ENCODE data around the gene PRSS23.
"Not testable (repeated sequence)": the region's sequence is repeated elsewhere in the genome, so short reads cannot be mapped to it uniquely, and the experiment has no call there.

Gene PRSS23, protein sequence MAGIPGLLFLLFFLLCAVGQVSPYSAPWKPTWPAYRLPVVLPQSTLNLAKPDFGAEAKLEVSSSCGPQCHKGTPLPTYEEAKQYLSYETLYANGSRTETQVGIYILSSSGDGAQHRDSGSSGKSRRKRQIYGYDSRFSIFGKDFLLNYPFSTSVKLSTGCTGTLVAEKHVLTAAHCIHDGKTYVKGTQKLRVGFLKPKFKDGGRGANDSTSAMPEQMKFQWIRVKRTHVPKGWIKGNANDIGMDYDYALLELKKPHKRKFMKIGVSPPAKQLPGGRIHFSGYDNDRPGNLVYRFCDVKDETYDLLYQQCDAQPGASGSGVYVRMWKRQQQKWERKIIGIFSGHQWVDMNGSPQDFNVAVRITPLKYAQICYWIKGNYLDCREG

DNA sequence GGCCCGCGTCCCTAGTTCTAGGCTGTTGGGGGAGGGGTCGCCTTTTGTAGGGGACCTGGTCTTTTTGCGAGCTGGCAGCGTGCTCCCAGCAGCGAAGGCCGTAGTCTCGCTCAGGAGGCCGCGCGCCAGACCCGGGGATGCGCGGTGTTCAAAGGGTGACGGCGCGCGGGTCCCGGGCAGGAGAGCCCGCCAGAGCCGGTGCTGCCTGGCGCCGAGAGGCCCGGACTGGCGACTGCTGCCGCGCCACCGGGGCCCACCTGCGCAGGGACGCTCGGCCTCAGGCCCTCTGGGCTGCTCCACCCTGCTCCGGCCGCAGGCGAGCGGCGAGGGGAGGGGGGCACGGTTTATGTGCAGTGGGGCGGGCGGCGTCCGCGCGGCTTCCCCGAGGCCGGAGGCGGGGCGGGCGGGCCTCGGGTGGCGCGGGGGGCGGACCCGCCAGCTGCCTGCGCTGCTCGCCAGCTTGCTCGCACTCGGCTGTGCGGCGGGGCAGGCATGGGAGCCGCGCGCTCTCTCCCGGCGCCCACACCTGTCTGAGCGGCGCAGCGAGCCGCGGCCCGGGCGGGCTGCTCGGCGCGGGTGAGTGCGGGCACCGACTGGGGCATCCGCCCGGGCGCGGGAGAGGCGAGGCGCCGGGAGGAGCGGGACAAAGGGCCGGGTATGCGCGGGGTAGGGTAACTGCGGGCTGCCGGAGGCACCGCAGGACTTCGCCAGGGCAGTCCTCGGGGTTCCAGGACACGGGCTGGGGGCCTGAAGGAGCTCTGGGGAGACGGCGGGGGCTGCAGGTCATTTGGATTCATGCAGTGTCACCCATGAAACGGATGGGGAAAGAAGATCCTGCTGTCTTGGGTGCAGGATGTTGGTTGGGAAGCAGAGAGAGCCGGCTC, at the start of gene PRSS23:
TSS of gene PRSS23 (plus strand) at position 467 of the 884 bp plus-strand sequence. CDS start 7,102 bp downstream, outside the sequence.
- Histone ChIP-seq H3K4me3 (peak within 1 kb of the TSS; percentile 55 to 70 (median 62)), H3K27ac (peak within 1 kb of the TSS in 20 of 21 experiments; percentile 20 to 92 (median 78))

DNA sequence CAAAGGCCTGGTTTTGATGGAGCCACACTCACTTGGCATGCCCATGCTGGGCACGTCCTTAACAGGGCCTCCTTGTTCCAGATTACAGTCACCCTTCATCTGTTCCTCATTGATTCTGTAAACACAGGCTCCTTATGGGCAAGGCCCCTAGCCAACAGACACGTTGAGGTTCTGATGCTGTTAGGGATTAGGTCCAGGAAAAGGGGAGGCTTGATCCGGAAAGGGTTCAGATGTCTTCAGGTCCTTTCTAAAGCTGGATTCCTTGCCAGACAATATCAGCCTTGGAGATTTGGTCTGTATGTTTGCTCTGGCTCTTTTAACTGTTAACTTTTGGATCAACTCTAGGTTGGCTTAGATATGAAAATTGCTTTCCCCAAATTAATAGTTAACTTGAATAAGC, 46.9 kb upstream of the PRSS23 start:
- H3K27ac ChIP-seq: no peak overlapping the region
- no peak overlapping the region for H3K4me3 ChIP-seq

DNA sequence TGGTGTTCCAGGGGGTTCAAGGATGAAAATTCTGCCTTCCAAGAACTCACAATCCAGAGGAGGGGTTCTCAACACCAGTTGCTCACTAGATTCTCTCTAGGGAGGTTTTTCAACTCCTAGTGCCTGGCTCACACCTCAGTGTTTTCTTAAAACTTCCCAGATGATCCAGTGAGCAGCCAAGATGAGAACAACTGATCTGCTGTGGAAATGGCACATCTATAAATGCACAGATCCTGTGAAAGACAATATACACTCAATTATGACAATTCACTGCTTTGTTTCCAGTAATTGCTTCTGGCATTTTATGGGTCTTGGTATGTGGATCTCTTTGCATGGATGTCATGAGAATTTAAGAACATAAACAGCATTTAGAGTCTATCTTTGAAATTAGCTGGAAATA, 45.2 kb upstream of the PRSS23 start:
- no peak overlapping the region for H3K4me3 ChIP-seq
- H3K27ac ChIP-seq: peak overlapping the region in 1 of 21 experiments; percentile 1

DNA sequence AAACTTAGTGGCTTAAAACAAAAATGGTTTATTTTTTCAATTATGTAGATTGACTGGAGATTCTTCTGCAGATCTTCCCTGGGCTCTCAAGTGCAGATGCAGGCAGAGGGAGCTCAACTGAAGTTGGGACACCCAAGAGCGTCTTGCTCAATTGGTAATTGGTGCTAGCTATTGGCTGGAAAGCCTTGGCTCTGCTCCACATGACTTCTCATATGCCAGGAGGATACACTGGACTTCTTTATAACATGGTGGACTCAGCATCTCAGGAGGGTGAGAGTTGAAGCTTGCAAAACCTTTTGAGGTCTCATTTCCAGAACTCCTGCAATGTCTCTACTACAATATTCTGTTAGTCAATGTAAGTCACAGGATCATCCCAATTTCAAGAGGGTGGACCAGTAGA, 42.2 kb upstream of the PRSS23 start:
- H3K27ac ChIP-seq: no peak overlapping the region
- H3K4me3 ChIP-seq: no peak overlapping the region

DNA sequence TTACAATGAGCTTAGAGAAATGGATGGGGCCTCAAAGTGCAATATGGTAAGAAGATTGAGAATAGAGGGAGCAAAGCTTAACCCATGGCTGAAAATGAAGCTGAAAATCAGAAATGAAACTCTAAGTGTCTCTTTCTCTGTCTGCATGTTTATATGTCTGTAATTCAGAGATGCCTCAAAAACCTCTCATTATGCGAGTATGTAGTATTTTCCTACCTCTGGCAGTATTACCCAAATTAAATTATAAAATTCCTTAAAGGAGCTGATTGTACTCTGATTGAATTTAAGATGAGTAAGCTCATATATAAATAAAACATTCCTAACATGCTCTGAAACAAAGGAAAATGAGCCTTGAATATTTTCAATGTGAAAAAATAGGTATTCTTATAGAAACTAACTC, 39.8 kb upstream of the PRSS23 start:
- H3K27ac ChIP-seq: no peak overlapping the region

DNA sequence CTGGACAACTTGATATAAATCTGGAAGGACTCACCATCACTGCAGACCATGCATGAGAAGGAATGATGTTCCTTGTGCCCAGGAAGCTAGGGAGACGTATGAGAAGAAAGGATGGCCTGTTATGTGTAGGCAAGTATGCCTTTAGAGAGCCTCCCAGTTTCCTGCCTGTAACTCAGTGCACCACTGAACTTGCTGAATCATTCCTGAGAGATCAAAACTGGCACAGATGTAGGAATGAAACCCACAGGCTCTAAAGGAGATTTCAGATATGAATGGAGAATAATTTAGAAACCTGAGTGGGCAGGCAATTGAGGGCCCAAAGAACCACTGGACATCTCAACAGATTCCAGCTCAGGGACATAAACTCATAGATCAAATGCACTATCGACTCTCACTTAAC, 38.4 kb upstream of the PRSS23 start:
- H3K4me3 ChIP-seq: no peak overlapping the region
- no peak overlapping the region for H3K27ac ChIP-seq

More for the DNA sequence above, 39.8 kb upstream of the PRSS23 start:
- no peak overlapping the region for H3K4me3 ChIP-seq

DNA sequence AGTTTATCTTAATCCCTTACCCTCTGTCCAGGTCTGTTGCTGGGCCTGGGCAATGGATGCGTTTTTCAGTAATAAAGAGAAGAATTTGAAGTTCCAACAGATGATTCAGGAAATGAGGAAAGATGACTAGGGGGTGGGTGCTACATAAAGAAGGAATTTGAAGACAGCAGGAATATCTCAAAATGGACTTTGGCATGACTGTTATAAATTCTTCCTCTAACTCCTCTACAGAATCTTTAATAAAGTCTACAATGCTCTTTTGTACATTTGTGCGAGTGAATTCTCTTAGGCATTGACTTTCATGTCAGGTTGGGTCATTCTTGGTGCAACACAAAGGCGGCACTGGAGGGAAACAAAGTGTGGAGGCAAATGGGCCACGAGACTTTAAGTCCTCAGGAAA, 35.1 kb upstream of the PRSS23 start:
- H3K4me3 ChIP-seq: no peak overlapping the region
- H3K27ac ChIP-seq: no peak overlapping the region

DNA sequence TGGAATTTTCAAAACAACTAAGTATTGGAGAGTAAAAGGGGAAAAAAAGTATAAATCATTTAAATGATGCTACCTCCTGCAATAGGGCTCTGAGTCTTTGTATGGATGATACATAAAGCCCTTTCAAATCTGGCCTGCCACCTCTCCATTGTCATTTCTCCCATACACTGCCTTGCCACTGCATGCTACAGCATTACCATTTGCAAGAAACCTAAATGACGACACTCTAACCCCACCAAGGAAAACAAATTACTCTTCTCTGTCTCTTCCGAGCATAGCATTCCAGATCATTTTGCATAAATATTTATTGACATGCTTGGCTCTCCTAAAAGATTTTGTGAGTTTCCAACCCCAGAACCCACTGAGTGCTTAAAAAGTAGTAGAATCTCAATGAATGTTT, 34.5 kb upstream of the PRSS23 start:
- Histone ChIP-seq H3K4me3 (no peak overlapping the region), H3K27ac (no peak overlapping the region)

DNA sequence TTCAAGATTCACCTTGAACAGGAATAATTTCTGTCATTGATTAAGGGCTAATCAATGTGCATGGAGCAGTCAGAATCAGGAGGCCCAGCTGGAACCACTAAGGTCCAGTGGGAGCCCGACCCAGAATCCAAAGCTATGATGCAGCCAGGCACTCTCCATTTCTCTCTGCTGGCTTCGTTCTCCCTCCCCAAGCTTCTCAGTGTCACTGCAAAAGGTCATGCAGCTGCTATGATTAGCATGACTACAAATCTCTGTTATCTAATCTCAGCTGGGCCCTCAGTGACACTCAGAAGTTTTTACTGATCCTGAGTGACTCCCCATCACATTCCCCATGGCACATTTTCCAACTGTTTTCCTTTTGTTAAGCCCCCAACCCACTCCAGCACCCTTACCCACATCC, 31.1 kb upstream of the PRSS23 start:
- H3K27ac ChIP-seq: no peak overlapping the region
- no peak overlapping the region for H3K4me3 ChIP-seq

DNA sequence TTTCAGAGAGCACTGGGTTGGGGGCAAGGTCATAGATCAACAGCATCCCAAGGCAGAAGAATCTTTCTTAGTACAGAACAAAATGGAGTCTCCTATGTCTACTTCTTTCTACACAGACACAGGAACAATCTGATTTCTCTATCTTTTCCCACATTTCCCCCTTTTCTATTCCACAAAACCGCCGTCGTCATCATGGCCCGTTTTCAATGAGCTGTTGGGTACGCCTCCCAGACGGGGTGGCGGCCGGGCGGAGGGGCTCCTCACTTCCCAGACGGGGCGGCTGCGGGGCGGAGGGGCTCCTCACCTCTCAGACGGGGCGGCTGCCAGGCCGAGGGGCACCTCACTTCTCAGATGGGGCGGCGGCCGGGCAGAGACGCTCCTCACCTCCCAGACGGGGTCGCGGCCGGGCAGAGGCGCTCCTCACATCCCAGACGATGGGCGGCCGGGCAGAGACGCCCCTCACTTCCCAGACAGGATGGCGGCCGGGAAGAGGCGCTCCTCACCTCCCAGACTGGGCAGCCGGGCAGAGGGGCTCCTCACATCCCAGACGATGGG, 29.8 kb upstream of the PRSS23 start:
- H3K27ac ChIP-seq, H3K4me3 ChIP-seq: not testable (repeated sequence)

DNA sequence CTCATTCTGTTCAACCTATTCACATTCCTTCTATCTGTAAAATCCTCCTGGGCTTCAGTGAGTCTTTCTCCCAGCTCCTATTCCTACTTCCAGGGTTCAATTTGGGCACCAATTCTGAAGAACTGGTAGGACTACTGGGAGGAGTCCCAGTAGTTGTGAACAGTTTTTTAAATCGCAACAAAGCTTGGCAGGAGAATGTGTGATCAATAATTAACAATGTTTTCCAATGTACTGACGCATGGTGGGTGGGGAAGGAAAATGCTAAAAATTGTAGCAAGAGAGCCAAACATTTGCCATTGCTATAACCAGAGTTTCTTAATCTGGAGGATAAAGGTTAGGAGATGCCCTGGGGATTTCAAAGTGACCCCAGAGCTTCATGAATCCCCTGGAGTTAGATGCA, 27.3 kb upstream of the PRSS23 start:
- Histone ChIP-seq H3K27ac (no peak overlapping the region), H3K4me3 (no peak overlapping the region)

DNA sequence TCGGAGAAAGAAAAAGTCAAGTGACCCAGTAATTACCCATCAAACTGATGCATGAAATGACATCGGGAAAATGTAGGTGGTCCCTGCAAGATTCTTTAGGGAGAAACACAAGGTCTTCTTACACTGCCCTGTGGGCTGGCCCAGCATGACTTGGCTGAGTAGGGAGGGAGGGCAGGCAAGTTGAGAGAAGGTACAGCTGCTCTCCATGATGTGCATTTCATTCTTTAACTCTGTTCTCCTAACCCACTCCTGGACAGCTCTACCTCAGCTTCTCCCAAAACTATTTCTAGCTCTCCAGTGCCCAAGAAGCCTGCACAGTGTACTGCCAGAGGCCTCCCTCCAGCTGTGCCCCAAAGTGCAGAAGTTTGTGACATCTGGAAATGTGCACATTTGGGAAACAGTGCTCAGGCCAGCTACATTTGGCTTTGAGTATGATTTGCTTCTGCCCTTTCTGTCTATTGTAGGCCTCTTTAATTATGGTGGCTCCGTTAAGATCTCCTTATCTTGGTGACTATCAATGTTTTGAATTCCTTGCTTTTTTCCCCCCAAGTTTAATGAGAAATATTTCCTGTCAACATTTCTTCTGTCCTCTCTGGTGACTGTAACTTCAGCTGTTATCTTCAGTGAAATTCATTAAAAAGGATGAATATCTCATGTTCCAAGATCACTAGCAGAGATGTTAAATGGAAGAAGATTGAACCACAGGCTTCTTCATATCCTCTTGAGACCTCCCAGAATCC, 26.7 kb upstream of the PRSS23 start:
- H3K27ac ChIP-seq: no peak overlapping the region
- H3K4me3 ChIP-seq: no peak overlapping the region

DNA sequence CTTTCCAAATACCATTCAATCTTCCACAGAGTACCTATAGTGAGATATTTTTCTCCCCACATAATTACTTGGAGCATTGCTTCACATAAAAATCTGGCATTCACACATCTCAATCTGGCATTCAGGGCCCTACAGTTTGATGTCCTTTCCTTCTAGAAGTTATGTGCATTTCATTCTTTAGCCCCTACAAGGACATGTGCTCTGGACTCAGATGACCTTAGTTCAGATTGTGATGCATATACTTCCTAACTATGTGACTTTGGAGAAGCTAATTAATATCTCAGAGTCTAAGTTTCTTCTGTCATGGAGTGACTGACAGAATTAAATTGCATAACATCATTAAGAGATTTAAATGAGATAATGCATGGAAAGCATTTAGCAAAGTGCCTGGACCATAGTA, 25.9 kb upstream of the PRSS23 start:
- H3K4me3 ChIP-seq: no peak overlapping the region
- H3K27ac ChIP-seq: no peak overlapping the region

DNA sequence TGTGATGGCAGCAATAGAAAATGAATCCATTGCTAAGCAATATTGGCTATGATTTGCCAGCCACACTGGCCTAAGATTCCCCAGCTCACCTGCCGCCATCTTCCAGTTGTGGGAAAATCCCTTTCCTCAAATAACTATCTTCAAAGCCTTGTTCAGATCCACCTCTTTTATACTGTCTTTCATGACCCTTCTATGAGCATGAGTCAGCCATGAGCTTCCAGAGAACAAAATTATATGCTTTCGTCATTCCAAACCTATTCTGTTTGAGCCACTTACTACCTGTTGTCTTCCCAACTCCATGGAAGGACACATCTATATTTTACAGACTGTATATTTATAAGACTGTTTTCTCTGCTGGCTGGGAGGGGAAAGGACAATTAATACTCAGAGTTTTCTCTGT, 25.0 kb upstream of the PRSS23 start:
- H3K4me3 ChIP-seq: no peak overlapping the region
- no peak overlapping the region for H3K27ac ChIP-seq

DNA sequence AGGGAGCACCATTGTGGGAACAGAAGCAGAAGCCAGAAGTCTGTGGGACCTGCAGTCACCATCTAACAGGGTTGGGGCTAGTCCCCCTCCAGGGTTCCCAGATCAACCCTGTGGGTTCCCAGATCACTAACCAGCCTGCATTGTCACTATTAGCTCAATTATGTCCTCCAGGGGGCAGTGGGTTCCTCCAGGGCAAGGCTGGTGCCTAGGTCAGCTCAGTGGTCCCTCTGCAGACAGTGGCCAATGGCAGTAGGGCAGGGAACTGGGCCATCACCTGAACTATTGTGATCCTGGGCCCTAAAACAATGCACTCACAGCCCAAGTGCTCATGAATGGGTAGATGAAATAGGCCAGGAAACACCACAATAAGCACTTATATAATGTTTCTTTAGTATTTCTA, 18.8 kb upstream of the PRSS23 start:
- Histone ChIP-seq H3K4me3 (no peak overlapping the region), H3K27ac (no peak overlapping the region)

DNA sequence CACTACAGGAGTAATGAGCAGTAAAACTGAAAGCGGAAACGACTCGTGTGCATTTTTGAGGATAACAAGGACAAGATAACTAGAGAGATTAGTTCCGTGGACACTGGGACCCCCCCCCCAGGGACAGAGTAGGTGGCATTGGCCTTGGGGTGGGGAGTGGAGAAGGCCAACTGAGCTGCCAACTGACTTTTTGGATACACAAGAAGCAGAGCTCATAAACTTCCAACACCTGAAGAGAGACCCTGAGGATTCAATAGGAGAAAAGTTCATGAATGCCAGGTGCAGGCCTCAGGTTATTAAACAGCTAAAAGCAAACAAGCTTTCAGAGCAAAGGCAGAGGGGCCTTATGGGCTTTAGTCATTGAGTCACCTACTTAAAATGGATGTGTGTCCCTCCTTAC, 17.6 kb upstream of the PRSS23 start:
- Histone ChIP-seq H3K4me3 (no peak overlapping the region), H3K27ac (no peak overlapping the region)

DNA sequence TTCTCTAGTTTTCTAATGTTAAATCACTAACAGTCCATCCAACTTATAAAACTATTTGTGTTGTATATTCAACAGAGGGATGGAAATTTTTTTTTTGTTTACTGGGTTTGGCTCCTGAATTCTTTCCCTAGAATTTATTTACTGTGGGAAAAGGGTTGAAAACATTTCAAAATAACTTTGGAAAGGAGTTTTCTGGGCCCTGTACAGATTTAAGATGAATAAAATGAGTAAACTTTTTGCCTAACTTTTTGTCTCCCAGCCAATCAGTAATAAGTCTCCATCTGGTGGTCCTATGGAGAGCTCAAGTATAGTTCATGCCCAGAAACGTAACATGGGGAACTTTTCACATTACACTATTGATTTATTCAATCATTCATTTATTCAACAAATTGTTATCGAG, 16.7 kb upstream of the PRSS23 start:
- H3K27ac ChIP-seq: peak overlapping the region in 1 of 21 experiments; percentile 18
- no peak overlapping the region for H3K4me3 ChIP-seq

DNA sequence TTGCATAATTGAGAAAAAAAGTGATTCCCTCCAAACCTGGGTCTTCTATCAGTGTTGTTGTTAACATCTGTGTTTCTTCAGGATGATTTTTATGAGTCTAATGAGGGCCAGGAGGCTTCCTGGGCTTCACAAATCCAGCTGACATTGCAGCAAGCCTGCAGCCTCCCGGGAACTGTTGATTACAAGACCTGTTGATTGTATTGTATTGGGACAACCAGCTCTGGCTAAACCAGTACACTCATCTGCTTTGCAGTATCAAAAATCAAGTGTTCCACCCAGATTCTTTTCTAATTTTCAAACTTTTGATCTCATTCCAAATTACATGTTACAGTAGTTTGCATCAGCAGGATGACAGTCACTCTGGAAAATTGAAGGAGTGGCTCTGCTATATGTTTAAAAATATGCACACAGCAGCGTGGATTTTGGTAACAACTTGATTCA, 16.1 kb upstream of the PRSS23 start:
- peak overlapping the region in 1 of 21 experiments; percentile 2 for H3K27ac ChIP-seq
- H3K4me3 ChIP-seq: no peak overlapping the region

DNA sequence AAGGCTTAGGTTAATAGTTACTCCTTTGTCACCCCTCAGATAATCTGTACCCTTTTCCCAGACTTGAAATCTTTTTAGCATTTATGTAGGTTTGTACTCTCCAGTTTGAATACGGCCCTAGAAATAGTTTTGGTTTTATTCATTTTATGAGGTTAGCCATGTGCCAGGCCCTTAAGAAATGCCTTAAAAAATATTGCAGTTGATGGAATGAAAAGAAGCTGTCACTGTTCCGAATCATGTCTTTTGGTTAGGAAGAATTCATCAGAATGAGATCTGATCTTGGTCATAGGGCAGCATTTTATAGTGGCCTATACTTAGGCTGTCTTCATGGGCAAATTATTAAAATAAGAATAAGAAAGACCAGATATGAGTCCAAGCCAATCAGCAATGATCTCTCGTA, 14.8 kb upstream of the PRSS23 start:
- H3K4me3 ChIP-seq: no peak overlapping the region
- peak overlapping the region in 1 of 21 experiments; percentile 46 for H3K27ac ChIP-seq

DNA sequence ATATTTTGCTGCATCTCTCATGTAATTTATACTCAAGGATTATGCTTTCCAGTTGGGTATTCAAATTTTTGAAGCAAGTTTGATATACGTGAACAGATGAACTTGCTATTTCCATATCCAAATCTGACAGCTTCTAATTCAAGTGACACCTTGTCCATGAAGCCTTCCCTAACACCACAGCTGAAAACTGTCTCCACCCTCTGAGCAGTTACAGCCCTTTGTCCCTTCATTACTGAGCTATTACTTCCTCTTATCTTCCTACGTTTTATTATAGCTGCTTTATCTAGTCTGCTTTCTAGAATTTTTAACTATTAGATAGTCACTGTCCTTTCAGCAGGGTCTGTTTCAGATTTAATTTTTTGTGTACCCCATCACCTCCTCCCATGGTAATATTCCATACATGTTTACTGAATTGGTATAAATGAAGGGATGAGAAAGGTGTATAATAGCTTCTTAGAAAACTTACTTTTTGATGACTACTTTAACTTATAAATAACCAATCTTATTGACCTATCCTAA, 13.3 kb upstream of the PRSS23 start:
- H3K27ac ChIP-seq: no peak overlapping the region

More for the DNA sequence above, 13.3 kb upstream of the PRSS23 start:
- no peak overlapping the region for H3K4me3 ChIP-seq
